HG02588 (cell line): ENCODE results near the gene TSSK2.
"Not testable (repeated sequence)": the region's sequence is repeated elsewhere in the genome, so short reads cannot be mapped to it uniquely, and the experiment has no call there.

Experiments used
- ATAC-seq: cut with Tn5 transposase; IDR thresholded peaks from one replicate; pipeline ENCODE4 v1.9.1; 2021; ENCODE audit warnings: mild to moderate bottlenecking, moderate library complexity; ENCODE audit not compliant: unreplicated experiment

TSSK2 gene

DNA sequence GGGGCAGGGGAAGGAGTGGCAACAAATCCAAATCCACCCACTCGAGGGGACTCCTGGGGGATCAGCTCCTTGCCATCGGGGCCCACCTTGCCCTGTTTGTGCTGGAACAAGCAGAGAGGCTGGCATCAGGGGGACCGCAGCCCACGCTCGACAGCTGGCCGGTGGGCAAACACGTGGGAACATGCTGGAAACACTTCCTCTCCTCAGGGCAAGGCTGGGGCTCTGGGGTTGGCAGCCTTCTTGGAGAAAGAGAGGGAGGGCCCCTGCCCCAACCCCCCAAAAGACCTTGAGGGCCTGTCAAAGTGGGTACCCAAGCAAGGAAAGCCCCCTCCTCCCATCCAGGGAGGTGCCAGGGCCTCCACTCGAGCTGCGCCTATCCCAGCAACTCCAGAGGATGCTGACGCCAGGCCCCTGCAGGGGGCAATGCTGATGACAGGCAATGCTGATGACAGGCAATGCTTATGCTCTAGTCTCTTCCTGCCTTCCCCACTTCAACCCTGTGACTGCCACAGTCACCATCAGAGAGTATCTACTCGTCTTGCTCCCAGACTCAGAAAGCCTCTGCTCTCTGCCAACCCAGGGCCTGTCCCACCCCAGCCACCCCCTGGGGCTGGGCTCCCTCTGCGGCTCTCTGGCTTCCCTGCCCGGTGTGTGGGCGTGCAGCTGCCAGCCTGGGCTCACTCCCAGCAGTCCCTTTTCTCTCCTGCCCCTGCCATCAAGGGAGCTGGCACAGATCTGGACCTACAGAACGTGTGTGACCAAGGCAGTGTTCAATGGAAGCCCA lies 7.3 kb downstream of the TSSK2 start:
- ATAC-seq, result no peak

DNA sequence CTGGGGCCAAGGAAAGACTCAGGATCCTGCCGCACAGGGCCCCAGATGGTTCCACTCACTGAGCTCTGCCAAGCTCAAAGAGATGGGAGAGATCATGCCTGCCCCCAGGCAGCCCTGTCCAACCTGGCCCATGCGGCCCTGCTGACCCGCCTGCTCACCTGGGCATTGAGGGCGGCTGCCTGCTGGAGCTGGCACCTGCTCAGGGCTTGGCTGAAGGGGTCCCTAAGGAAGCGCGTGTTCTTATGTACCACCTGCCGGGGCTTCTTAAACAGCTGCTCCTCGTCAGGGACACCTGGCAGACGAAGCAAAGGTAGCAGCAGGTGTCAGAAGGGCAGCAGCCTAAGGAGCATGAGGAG lies 7.9 kb downstream of the TSSK2 start:
- no peak for ATAC-seq

- ATAC-seq, result no peak
Measured at GRCh38 chr22:19139974-19140373, 8.9 kb downstream of the TSSK2 start.

- ATAC-seq, result no peak
Measured at GRCh38 chr22:19142394-19142793, 11.3 kb downstream of the TSSK2 start.

DNA sequence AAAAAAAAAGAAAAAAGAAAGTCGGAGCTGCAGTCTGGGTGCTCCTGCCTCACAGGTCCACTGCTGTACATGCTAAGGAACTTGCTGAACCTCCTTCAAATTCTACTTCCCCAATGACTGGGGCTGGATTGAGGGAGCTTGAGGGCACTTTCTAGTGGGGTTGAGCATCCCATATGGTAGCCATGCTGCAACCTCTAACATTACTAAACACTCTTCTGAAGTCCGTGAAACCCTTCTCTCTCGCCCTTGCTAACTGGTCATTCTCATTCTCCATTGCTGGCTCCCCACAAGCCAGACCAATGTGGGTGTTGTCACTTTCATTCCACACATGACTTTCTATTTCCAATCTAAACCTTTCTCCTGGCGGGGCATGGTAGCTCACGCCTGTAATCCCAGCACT lies 12.1 kb downstream of the TSSK2 start:
- no peak for ATAC-seq

GRCh38 chr22:19143967-19144400 lies 12.9 kb downstream of the TSSK2 start:
- ATAC-seq, result no peak

DNA sequence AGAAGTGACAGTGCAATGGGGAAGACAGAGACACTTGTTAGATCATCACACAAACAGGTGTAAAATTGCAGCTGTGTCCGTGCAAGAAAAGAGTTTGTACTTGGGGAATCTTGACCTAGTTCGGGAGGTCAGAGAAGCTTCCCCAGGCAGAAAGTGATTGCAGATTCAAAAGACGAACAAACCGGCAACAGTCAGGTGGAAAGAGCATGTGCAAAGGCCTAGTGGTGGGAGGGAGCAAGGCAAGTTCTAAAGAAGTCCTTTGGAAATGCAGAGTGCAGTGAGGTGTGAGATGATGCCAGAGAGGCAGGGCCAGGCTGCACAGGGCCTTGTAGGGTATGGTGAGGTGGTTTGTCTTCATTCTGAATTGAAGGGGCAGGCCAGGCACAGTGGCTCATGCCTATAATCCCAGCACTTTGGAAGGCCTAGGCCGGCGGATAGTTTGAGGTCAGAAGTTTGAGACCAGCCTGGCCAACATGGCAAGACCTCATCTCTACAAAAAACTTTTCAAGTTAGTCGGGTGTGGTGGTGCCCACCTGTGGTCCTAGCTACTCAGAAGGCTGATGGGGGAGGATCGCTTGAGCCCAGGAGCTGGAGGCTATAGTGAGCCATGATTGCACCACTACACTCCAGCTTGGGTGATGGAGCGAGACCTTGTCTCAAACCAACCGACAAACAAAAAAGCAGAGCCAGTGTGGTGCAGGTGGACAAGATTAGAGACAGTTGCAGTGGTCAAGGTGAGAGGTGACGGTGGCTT lies 15.3 kb downstream of the TSSK2 start:
- no peak for ATAC-seq

DNA sequence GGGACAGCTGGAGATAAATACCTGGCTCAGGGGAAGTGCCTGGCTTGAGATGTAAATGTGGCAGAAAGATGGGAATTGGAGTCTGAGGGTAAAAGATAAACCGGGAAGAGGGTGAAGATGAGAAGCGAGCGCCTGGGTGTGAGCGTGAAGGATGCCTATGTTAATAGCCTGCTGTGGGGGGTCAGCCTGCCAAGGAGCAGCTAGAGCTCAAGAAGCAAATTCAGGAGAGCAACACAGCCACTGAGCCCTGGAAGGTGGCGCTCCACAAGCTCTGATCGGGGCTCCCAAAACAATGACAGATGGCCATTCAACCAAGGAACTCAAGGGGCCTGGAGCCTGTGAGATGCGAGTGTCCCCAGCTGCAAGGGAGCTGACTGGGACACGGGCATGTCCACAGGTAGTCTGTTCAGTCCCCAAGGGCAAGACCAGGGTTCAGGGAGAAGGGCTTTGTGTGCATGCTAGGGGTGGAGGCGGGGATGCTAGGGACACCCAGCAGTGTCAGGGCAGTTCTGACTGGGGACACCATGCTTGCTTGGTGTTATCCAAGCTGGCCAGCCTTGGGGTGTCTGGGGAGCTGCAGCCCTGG lies 16.2 kb downstream of the TSSK2 start:
- ATAC-seq, result no peak

DNA sequence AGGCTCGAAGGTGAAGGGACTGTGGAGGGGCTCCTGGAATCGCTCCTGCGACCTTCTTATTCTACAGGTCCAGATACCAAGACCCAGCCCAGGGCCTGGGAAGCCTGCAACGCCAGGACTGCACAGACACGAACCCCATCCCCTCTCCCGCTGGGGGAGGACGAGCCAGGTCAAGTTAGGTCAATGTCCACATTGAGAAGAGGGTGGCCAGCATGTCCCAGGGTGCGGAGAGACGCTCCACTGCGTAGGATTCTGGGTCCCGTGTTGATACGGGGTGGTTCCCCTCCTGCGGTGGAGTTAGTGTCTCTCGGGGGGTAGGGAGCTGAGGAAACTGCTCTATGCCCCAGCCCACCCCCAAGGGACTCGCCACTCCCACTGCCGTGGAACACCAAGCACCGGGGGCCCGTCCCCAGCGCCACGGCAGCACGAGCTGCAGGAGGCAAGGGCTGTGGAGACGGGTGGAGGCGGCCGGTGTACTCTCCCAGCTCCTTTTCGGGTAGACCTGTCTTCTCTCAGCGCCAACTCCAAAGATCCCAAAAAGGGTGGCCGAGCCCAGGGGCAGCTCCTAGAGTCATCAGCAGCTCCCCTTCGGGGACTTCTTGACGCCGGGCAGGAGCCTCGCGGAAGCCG lies 17.4 kb downstream of the TSSK2 start:
- ATAC-seq, result no peak

DNA sequence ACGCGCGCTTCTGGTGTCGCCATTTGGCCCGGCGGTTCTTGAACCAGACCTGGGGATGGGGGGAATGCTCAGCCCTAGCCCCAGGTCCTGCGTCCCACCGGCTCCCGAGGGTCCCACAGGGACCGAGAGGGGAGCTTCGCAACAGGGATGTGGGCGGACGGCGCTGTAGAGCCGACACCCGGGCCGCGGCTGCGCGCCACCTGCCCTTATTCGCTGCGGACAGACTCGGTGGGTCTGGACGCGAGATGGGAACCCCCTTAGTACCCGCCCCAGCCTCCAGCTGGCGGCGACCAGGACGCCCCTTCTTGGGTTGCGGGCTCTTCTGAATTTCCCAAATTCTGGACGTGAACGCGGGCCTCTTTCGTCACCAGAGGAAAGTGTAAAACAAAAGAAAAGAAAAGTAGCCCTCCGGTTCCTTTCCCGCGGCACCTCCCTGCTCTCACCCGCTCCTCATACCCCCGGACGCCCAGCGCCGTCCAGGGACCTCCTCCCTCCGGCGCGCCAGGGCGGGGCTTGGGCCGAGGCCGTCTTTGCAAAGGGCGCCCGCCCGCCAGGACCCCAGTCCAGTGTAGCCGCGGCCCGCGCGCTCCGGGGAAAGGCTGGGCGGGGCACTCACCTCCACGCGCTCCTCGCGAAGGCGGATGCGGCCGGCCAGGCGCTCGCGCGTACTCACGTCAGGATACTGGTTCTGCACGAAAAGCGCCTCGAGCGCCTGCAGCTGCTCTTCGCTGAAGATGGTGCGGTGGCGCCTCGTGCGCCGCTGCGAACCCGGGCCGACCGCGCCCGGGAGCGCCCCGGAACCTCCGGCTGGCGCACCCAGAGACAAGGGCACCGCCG lies 18.2 kb downstream of the TSSK2 start:
- ATAC-seq, result no peak

GRCh38 chr22:19149991-19150390 lies 18.9 kb downstream of the TSSK2 start, which contains the start of gene GSC2:
GSC2 (minus strand) TSS chr22:19150292; CDS start chr22:19150283, 9 bp downstream.
- no peak for ATAC-seq

GRCh38 chr22:19150482-19151328 lies 19.6 kb downstream of the TSSK2 start:
- ATAC-seq, result no peak

GRCh38 chr22:19151329-19152191 lies 20.5 kb downstream of the TSSK2 start:
- ATAC-seq, result no peak

DNA sequence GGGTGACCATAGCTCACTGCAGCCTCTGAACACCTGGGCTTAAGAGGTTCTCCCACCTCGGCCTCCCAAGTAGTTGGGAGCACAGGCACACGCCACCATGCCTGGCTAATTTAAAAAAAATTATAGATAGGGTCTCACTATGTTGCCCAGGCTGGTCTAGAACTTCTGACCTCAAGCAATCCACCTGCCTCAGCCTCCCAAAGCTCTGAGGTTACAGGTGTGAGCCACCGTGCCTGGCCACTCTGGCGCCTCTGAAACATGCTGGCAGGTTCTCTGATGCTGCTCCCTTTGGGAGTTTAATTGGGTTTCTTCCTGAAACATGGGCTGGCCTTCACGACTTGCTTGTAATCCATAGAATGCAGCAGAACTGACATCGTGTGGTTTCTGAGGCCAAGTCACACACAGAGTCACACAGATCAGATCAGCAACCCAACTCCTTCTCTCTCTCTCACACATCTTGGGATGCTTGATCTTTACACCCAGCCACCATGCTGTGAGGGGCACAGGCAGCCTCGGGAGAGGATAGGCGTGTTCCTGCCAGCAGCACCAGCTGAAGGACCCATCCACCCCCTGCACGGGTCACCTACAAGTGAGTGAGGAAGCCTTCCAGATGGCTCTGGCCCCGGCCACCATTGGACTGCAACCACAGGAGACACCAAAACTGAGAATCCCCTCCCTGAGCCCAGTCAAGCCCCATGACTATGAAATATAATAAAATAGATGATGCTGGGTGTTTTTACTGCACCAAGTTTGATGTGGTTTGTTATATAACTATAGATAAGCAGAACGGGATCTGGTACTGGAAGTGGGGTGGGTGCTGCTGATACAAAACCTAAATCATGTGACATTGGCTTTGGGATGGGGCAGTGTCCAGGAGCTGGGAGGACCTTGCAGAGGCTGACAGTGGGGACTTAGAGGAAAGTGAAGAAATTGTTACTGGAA lies 22.1 kb downstream of the TSSK2 start:
- ATAC-seq, result no peak

GRCh38 chr22:19156109-19156508 lies 25.0 kb downstream of the TSSK2 start:
- not testable (repeated sequence) for ATAC-seq

DNA sequence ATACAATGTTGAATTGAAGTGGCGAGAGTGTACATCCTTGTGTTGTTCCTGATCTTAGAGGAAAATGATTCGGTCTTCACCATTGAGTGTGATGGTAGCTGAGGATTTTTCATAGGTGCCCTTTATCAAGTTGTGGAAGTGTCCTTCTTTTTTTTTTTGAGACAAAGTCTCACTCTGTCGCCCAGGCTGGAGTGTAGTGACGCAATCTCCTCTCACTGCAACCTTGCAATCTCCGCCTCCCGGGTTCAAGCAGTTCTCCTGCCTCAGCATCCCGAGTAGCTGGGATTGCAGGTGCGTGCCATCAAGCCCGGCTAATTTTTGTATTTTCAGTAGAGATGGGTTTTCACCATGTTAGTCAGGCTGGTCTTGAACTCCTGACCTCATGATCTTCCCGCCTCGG lies 27.5 kb downstream of the TSSK2 start:
- not testable (repeated sequence) for ATAC-seq

DNA sequence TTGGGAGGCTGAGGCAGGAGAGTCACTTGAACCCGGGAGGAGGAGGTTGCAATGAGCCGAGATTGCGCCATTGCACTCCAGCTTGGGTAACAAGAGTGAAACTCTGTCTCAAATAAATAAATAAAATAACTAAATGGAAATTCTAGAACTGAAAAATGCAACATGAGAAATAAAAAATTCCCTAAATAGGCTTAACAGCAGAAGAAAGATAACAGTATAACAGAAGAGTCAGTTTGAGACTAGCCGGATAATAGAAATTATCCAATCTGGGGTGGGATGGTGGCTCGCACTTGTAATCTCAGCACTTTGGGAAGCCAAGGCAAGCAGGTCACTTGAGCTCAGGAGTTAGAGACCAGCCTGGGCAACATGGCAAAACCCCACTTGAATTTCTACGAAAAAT lies 33.3 kb downstream of the TSSK2 start:
- no peak for ATAC-seq

- ATAC-seq, result no peak
Measured at GRCh38 chr22:19166421-19166820, 35.3 kb downstream of the TSSK2 start.
